ENCODE results near the gene TIPRL.
"Not testable (repeated sequence)": the region's sequence is repeated elsewhere in the genome, so short reads cannot be mapped to it uniquely, and the experiment has no call there.

The TIPRL gene

GRCh38 chr1:168178638-168179437 lies at the start of gene TIPRL:
Gene TIPRL (plus strand): TSS chr1:168178962. CDS start chr1:168179078, 116 bp downstream.
- DNase-seq = peak; percentile 99 to 100

DNA sequence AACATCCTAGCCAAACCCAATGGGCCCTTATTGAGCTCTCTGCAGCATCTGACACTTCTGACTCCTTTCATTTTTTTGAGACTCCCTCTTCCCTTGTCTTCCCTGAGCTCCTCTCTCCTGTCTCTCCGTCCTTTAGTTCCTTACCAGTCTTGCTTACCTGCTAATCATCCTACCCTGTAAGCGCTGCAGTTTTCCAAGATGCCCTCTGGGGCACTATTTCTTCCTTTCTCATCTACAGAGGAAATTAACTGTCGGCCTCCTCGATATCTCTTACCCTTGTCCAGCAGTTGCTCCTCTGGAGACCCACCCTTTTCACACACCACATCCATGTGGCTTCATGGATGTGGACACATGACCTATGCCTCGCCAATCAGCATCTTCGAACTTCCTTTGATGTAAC lies 48.8 kb upstream of the TIPRL start:
- no peak for DNase-seq

- DNase-seq = no peak
These were observed 44.6 kb upstream of the TIPRL start for GRCh38 chr1:168134132-168134531.

- DNase-seq = no peak
These were observed 44.1 kb upstream of the TIPRL start for GRCh38 chr1:168134642-168135041.

DNA sequence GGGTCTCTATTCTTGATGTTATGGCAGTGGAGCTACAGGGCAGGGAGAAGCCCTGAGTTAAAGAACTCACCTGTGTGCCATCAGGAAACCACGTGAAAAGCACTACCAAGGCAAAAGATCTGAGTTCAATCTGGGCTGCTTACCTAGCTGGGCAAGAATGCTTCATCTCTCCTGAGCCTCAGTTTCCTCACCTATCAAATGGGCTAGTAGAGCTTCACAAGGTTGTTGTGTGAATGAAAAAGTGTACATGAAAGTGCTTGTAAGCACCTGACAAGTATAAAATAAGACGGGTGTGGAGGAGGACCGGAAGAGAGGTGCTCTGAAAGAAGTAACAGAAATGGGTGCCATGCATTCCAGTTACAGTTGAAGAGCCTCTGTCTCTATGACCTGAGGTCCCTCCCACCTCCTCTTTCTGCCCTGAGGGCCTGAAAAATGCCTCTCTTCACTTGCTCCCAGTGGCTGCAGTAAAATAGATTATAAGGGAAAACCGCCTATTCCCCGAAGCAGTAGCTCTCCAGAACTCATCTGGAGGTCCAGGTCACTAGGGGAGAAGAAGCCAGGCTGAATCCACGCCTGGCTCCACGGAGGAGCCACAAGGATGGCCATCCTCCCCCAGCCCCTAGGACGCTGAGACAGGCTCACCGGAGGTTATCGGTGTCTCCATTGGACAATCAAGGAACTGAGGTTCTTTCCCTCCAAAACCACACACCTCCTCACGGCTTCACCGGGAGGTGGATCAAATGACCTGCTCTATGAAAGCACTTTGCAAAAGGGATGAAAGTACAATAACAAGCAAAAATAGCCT lies 43.4 kb upstream of the TIPRL start:
- no peak for DNase-seq

DNA sequence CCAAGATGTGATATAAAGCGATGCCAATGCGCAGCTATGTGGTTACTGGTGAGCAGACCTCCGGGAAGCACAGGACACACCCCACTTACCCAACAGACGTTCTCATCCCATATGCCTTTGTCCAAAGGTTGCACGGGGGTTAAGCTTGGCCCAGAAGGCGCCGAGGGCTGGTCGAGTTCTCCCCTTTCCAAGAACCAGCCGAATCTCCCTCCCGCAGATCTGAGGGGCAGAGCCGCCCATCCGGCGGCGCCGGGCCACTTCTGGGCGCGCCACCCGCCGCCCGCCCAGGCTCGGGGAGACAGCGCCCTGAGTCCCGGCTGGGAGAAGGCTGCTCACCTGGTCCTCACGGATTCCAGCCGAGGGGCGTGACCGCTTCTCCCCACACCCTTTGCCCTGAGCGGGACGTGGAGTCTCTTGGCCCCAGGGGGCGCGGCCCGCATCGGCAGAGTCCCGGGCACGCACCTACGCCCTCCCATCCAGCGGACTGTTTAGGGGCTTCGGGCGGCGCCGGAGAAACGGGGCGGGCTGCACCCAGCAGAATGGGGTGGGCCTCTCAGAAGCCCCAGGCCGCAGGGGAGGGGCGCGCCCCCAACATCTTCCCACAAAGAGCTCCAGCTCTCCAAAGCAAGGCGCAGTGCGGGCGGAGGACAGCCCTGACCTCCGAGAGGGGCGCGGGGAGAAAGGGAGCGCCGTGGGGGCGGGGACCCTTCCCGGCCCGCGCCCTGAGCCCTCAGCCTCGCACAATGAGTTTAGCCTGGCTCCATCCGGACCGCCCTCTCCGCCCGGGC lies 42.6 kb upstream of the TIPRL start:
- DNase-seq = no peak

GRCh38 chr1:168136709-168137514 lies 41.9 kb upstream of the TIPRL start, which contains the start of gene GPR161:
Gene GPR161 (minus strand): TSS chr1:168136930. CDS start chr1:168104850, 32,080 bp downstream.
- DNase-seq = peak; percentile 38

GRCh38 chr1:168137515-168137821 lies 41.3 kb upstream of the TIPRL start:
- DNase-seq = no peak

DNA sequence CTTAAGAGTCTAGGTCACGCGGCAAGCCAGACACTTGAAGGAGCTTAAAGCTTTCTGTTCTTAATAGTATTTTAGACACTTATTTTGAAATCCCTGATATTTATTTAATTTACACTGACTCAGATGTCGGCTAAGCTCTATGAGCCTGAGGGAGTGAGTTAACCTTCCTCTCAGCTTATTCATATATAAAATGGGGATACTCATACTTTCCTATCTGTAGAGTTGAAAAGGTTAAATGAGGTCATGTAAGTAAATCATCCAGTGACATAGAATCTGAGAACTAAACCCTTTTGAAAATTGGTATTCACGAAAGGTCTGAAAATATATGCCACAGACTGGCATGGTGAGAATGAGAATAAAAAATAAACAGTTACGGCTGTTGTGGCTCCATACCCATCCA lies 40.6 kb upstream of the TIPRL start:
- DNase-seq = no peak

GRCh38 chr1:168139070-168139469 lies 39.7 kb upstream of the TIPRL start:
- DNase-seq = no peak

- no peak for DNase-seq
These were observed 36.8 kb upstream of the TIPRL start for GRCh38 chr1:168141871-168142385.

DNA sequence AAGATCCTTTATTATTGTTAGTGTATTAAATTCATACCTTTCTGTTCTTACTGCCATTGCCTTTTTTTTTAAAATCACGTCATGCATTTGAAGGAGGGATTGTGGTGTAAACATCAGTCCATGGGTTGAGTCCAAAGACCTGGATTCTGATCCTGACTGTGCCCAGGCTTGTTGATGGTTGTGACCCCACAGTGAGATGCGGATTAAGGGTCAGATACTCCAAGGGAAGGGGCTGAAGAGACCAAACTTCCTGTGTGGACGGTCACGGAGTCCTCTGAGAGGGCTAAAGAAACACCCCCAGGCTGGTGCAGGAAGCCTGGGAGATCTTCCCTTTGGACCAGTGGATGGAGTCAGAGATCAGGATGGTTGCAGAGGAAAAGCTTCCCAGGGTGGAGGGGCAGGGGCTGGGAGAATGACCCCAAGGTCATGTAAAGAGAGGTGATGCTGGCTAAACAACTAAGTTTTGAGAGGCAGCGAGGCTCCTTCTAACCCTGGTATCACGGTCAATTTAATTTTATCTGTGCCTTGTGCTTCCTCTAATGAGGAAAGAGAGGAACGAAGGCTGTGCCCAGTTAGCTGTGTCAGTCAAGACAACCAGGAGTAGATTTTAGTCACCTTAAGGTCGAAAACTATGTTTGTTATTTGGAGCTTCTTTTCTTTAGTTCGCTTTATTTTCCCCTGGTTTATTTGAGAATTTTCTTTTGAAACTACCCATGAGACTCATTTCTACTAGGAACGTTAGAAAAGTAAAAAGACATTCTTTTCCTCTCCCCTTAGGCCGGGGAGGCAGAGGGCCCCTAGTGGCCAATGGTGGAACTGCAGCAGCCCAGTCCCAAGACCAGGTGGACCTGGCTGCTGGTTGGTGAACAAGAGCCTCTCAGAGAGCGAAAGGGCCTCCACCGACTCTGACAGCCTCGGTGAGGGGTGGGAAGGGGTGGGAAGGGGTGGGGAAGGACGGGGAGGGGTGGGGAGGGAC lies 33.3 kb upstream of the TIPRL start:
- DNase-seq = peak; percentile 72 to 89

- DNase-seq = no peak
These were observed 32.6 kb upstream of the TIPRL start for GRCh38 chr1:168146160-168146539.

DNA sequence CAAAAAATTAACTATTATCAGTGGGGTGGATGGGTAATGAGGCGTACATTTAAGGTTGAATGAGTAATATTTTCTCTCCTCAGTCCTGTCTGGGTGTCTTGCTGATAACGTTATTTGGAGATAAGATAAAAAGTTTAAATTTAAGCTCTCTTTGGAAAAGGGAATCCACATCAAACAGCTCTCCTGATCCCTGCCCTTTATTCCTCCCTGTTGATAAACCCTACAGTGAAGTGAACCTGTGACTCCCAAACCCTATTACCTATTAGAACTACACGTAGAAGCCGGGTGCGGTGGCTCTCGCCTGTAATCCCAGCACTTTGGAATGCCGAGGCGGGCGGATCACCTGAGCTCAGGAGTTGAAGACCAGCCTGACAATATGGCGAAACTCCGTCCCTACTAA lies 32.1 kb upstream of the TIPRL start:
- no peak for DNase-seq

DNA sequence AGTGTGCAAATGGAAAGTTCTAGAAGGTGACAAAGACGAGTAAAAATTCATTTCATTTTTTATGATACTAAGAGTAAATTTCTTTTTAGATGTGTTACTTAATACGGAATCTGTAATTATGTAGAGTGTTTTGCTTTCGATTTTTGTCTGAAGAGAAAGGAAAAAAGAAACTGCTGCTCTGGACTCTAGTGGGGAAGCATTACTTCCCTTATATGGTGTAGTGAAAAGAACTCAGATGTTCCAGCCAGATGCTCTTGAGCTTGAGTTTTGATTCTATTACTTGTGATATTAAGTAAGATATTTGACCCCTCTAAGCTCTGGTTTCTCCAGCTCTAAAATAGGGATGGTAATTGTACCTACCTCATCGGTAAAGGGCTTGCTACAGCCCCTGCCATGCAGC lies 29.8 kb upstream of the TIPRL start:
- DNase-seq = no peak

DNA sequence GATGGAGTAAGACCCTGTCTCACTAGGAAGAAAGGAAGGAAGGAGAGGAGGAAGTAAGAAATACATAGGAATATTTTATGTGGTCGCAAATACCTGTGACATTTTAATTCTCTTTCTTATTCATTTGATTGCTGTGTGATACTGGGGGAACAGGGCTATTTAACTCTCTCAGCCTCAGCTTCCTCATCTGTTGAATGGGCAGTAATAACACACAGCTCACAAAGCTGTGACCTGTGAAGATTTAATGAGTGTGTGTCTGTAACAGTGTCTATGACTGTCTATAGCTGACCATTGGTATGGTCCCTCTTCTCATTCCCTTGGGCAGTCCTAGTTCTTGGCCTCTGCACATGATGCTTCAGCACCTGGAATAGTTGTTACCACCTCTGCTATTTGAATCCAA lies 28.5 kb upstream of the TIPRL start:
- DNase-seq = no peak

- no peak for DNase-seq
These were observed 26.8 kb upstream of the TIPRL start for GRCh38 chr1:168151935-168152334.

GRCh38 chr1:168154707-168155106 lies 24.1 kb upstream of the TIPRL start:
- not testable (repeated sequence) for DNase-seq

- no peak for DNase-seq
These were observed 22.9 kb upstream of the TIPRL start for GRCh38 chr1:168155910-168156309.

DNA sequence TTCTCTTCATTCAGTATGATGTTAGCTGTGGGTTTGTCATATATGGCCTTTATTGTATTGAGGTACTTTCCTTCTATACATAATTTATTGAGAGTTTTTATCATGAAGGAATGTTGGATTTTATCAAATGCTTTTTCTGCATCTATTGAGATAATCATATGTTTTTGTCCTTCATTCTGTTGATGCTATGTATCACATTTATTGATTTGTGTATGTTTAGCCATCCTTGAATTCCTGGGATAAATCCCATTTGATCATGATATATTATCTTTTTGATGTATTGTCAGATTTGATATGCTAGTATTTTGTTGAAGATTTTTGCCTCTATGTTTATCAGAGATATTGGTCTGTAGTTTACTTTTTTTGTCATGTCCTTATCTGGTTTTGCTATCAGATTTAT lies 21.1 kb upstream of the TIPRL start:
- no peak for DNase-seq

GRCh38 chr1:168159251-168159650 lies 19.5 kb upstream of the TIPRL start:
- no peak for DNase-seq
